Neuronal stem cell (in vitro differentiated cells): ENCODE measurements around the gene TSTD1.

Experiments used
- DNase-seq: peaks from one replicate; pipeline ENCODE4 v3.0.0-alpha.2; 2013; ENCODE audit warnings: low spot score
- H2AFZ ChIP-seq: one replicate; pipeline ENCODE4 v1.6.1; 2013; ENCODE audit warnings: mild to moderate bottlenecking, low read length, inconsistent platforms
- H2AK5ac ChIP-seq: 2 replicates; pipeline ENCODE4 v1.6.1; 2013; ENCODE audit warnings: low read depth, mild to moderate bottlenecking, inconsistent platforms, low read length, moderate library complexity, mixed read lengths
- H2BK120ac ChIP-seq: 2 replicates; pipeline ENCODE4 v1.6.1; 2013; ENCODE audit warnings: low read depth, mild to moderate bottlenecking, inconsistent platforms, low read length, moderate library complexity, mixed read lengths
- H2BK12ac ChIP-seq: one replicate; pipeline ENCODE4 v1.6.1; 2013; ENCODE audit warnings: low read length, inconsistent platforms
- H2BK15ac ChIP-seq: 2 replicates; pipeline ENCODE4 v1.6.1; 2013; ENCODE audit warnings: mild to moderate bottlenecking, low read length, inconsistent platforms, mixed read lengths
- H2BK5ac ChIP-seq: one replicate; pipeline ENCODE4 v1.6.1; 2013; ENCODE audit warnings: inconsistent platforms, mild to moderate bottlenecking, low read length, moderate library complexity
- H3K14ac ChIP-seq: one replicate; pipeline ENCODE4 v1.6.1; 2013; ENCODE audit warnings: low read length, inconsistent platforms
- H3K18ac ChIP-seq: 2 replicates; pipeline ENCODE4 v1.6.1; 2013; ENCODE audit warnings: low read length, inconsistent platforms
- H3K23ac ChIP-seq: 2 replicates; pipeline ENCODE4 v1.6.1; 2013; ENCODE audit warnings: low read depth, mild to moderate bottlenecking, mixed read lengths, low read length, inconsistent platforms; ENCODE audit not compliant: poor library complexity
- H3K27ac ChIP-seq: replicated peaks from 3 replicates; pipeline ENCODE4 v1.5.1; 2013; ENCODE audit warnings: low read length, inconsistent platforms
- H3K27me3 ChIP-seq, 3 experiments: 2 replicates each; pipeline ENCODE4 v1.6.1; 2013; ENCODE audit warnings: low read length in 3 of 3, mild to moderate bottlenecking in 2 of 3, inconsistent platforms in 1 of 3, low read depth in 1 of 3, mixed read lengths in 1 of 3, moderate library complexity in 1 of 3; ENCODE audit not compliant: control insufficient read depth in 3 of 3, insufficient read depth in 3 of 3
- H3K36me3 ChIP-seq, 2 donors: replicated peaks in 1 of 2; 2 replicates each; pipeline ENCODE4 v1.6.1; 2013; ENCODE audit warnings: low read length in 2 of 2; ENCODE audit not compliant: control insufficient read depth in 2 of 2, insufficient read depth in 2 of 2
- H3K4ac ChIP-seq: 2 replicates; pipeline ENCODE4 v1.6.1; 2013; ENCODE audit warnings: inconsistent platforms, mild to moderate bottlenecking, low read length, moderate library complexity
- H3K4me1 ChIP-seq, 2 donors: 1 replicate in 1 of 2; 2 replicates in 1 of 2; pipeline ENCODE4 v1.6.1; 2013; ENCODE audit warnings: low read length in 2 of 2, low read depth in 1 of 2; ENCODE audit not compliant: control insufficient read depth in 2 of 2, insufficient read depth in 1 of 2
- H3K4me2 ChIP-seq: one replicate; pipeline ENCODE4 v1.6.1; 2013; ENCODE audit warnings: mild to moderate bottlenecking, low read length, inconsistent platforms; ENCODE audit not compliant: insufficient read depth, poor library complexity, severe bottlenecking
- H3K4me3 ChIP-seq, 2 donors: 2 replicates each; pipeline ENCODE4 v1.5.1; 2013; ENCODE audit warnings: low read length in 2 of 2, mild to moderate bottlenecking in 2 of 2, inconsistent platforms in 1 of 2, moderate library complexity in 1 of 2
- H3K79me1 ChIP-seq: one replicate; pipeline ENCODE4 v1.6.1; 2013; ENCODE audit warnings: low read depth, mild to moderate bottlenecking, inconsistent platforms, low read length, moderate library complexity
- H3K9ac ChIP-seq: one replicate; pipeline ENCODE4 v1.6.1; 2013; ENCODE audit warnings: mild to moderate bottlenecking, low read depth, low read length, inconsistent platforms; ENCODE audit not compliant: poor library complexity
- H3K9me3 ChIP-seq, 2 donors: replicated peaks in 1 of 2; 2 replicates each; pipeline versions ENCODE3 to v1.6.1; 2013; ENCODE audit warnings: low read length in 2 of 2, mild to moderate bottlenecking in 2 of 2, inconsistent platforms in 1 of 2, low read depth in 1 of 2, mixed read lengths in 1 of 2, moderate library complexity in 1 of 2; ENCODE audit not compliant: control insufficient read depth in 2 of 2, insufficient read depth in 1 of 2
- H4K8ac ChIP-seq: one replicate; pipeline ENCODE4 v1.6.1; 2013; ENCODE audit warnings: low read depth, mild to moderate bottlenecking, inconsistent platforms, low read length, moderate library complexity
- H4K91ac ChIP-seq: one replicate; pipeline ENCODE4 v1.6.1; 2013; ENCODE audit warnings: low read length, low read depth, mild to moderate bottlenecking, inconsistent platforms; ENCODE audit not compliant: poor library complexity
- WGBS, 2 donors: extraction: QIAGEN DNeasy Blood & Tissue Kit; methylation state at CpG; one replicate each; pipeline ENCODE4 v1.1.7; 2013; ENCODE audit warnings: missing lambda C conversion rate in 2 of 2, mixed read lengths in 1 of 2; ENCODE audit not compliant: insufficient read length in 2 of 2, insufficient replicate concordance in 1 of 2; ENCODE audit errors: extremely low coverage in 2 of 2; 5-methylcytosine and 5-hydroxymethylcytosine counted together

The TSTD1 gene

GRCh38 chr1:161061419-161061818 lies 22.7 kb upstream of the TSTD1 start:
- Histone ChIP-seq H4K8ac (no peak overlapping the region), H3K9ac (no peak overlapping the region)

DNA sequence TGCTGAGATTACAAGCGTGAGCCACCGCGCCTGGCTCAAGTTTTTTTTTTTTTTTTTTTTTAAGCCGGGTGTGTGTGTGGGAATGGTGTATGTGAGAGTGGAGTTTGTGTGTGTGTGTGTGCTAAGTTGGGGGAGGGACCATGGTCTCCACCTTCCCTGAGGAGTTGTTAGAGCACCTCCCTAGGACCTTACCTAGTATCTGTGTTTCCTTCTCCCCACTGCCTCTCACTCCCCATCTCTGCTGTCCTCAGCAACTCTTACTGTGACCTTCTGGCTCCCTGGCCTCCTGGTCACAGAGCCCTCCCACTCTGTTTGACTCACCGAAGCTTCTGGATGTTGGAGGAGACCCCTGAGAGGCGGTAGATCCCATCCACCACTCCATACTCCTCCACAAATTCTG lies 20.5 kb upstream of the TSTD1 start:
- Histone ChIP-seq H3K27me3 (peaks cover 0 to 10% (median under 1%) of the 10 kb centered on the region in 3 experiments), H2BK5ac (no peak overlapping the region), H3K4me2 (no peak overlapping the region), H2BK15ac (no peak overlapping the region), H3K36me3 (no peaks in the 10 kb centered on the region), H3K14ac (no peak overlapping the region), H4K8ac (no peak overlapping the region), H2BK120ac (no peak overlapping the region), H2AK5ac (no peak overlapping the region), H3K9ac (peak overlapping the region; percentile 72), H3K4ac (no peak overlapping the region), H3K18ac (no peak overlapping the region), H4K91ac (no peak overlapping the region), H3K9me3 (peaks cover 0 to 2% of the 10 kb centered on the region in 2 donors), H3K23ac (no peak overlapping the region), H3K79me1 (no peaks in the 10 kb centered on the region), H3K27ac (no peak overlapping the region), H3K4me1 (no peaks in the 10 kb centered on the region), H2AFZ (no peak overlapping the region), H3K4me3 (no peak overlapping the region), H2BK12ac (no peak overlapping the region)
- no CpG with 5 or more reads among the region's 6 CpGs for WGBS, 2 donors
- no peak for DNase-seq

More at GRCh38 chr1:161061419-161061818, 22.7 kb upstream of the TSTD1 start:
- H3K18ac ChIP-seq, result no peak overlapping the region
- H2BK12ac ChIP-seq, result no peak overlapping the region
- H3K36me3 ChIP-seq, result no peaks in the 10 kb centered on the region
- no peak overlapping the region for H2BK5ac ChIP-seq
- no peaks in the 10 kb centered on the region for H3K79me1 ChIP-seq
- no peak overlapping the region for H2AK5ac ChIP-seq
- H3K27ac ChIP-seq, result no peak overlapping the region
- H3K27me3 ChIP-seq, result peaks cover 0 to 20% (median 0%) of the 10 kb centered on the region in 3 experiments
- H3K23ac ChIP-seq, result no peak overlapping the region
- H3K14ac ChIP-seq, result no peak overlapping the region
- no peak overlapping the region for H3K4me2 ChIP-seq
- H4K91ac ChIP-seq, result no peak overlapping the region
- no peaks in the 10 kb centered on the region for H3K4me1 ChIP-seq
- H3K4me3 ChIP-seq, result no peak overlapping the region
- H3K4ac ChIP-seq, result no peak overlapping the region
- DNase-seq, result no peak
- no peak overlapping the region for H2BK120ac ChIP-seq
- no peak overlapping the region for H2AFZ ChIP-seq
- H3K9me3 ChIP-seq, result peaks cover 0 to 2% of the 10 kb centered on the region in 2 donors
- no peak overlapping the region for H2BK15ac ChIP-seq
- no CpG with 5 or more reads among the region's 4 CpGs for WGBS, 2 donors

DNA sequence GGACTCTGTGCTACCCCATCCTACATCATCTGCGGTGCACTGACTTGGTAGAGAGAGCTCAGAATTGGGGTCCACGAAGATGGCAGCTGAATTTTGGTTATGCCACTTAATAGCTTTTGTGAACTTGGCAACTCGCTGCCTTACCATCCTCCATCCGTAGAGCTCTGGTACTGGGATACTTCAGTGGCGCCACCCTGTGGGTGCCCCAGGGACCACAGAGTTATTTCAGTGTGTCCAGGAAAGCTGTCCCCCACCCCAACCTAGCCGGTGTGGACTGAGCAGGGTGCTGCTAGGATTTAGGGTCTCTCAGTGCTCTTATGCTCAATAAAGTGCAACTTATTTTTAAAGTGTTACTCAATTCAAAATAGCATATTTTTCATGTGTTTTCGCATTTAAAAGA lies 16.0 kb upstream of the TSTD1 start:
- DNase-seq, result no peak
- Histone ChIP-seq H3K9me3 (peaks cover under 1 to 2% of the 10 kb centered on the region in 2 donors), H4K8ac (no peak overlapping the region), H3K4me1 (no peaks in the 10 kb centered on the region), H2BK12ac (no peak overlapping the region), H2AK5ac (no peak overlapping the region), H3K36me3 (no peaks in the 10 kb centered on the region), H3K23ac (no peak overlapping the region), H2BK120ac (no peak overlapping the region), H3K4me3 (no peak overlapping the region), H2BK15ac (no peak overlapping the region), H2BK5ac (no peak overlapping the region), H3K14ac (no peak overlapping the region), H3K18ac (no peak overlapping the region), H3K4me2 (no peak overlapping the region), H3K9ac (no peak overlapping the region), H2AFZ (no peak overlapping the region), H4K91ac (no peak overlapping the region), H3K79me1 (no peaks in the 10 kb centered on the region), H3K27me3 (peaks cover 0 to 2% (median 0%) of the 10 kb centered on the region in 3 experiments), H3K27ac (no peak overlapping the region), H3K4ac (no peak overlapping the region)
- no CpG with 5 or more reads among the region's 7 CpGs for WGBS, 2 donors

- Histone ChIP-seq H3K23ac (no peak overlapping the region), H3K4me2 (no peak overlapping the region), H3K36me3 (no peaks in the 10 kb centered on the region), H3K27me3 (peaks cover 0 to 2% (median 0%) of the 10 kb centered on the region in 3 experiments), H4K91ac (no peak overlapping the region), H3K14ac (no peak overlapping the region), H3K4ac (no peak overlapping the region), H2BK5ac (no peak overlapping the region), H3K9ac (no peak overlapping the region), H2BK15ac (peak overlapping the region; percentile 15), H3K4me3 (no peak overlapping the region), H3K27ac (no peak overlapping the region), H3K4me1 (no peaks in the 10 kb centered on the region), H2AK5ac (peak overlapping the region; percentile 40), H2AFZ (no peak overlapping the region), H3K79me1 (no peaks in the 10 kb centered on the region), H3K18ac (peak overlapping the region; percentile 19), H2BK120ac (no peak overlapping the region), H3K9me3 (peaks cover 2 to 6% of the 10 kb centered on the region in 2 donors), H2BK12ac (no peak overlapping the region), H4K8ac (no peak overlapping the region)
- no CpG with 5 or more reads among the region's 4 CpGs for WGBS, 2 donors
- no peak for DNase-seq
Measured at GRCh38 chr1:161054232-161054631, 15.5 kb upstream of the TSTD1 start.
